Cardiac fibroblast (primary cell): ENCODE results near the gene CORO2A.

ENCODE experiments used
- DNase-seq, 2 donors: peaks; one replicate each; pipeline versions ENCODE4 v3.0.0 to v3.0.0-alpha.2; 2010; ENCODE audit warnings: low read depth in 2 of 2
- H3K4me3 ChIP-seq, 2 donors: replicated peaks in 1 of 2; 1 replicate in 1 of 2; 2 replicates in 1 of 2; pipeline ENCODE4 v1.5.1; 2011; ENCODE audit warnings: low read depth in 2 of 2, low read length in 2 of 2, mild to moderate bottlenecking in 2 of 2, moderate library complexity in 1 of 2
- TF ChIP-seq, protein P1 (sequence below): IDR thresholded peaks from one replicate; pipeline ENCODE4 v1.5.1; 2011; ENCODE audit warnings: low read depth, mild to moderate bottlenecking, low read length, inconsistent platforms

CORO2A gene

DNA sequence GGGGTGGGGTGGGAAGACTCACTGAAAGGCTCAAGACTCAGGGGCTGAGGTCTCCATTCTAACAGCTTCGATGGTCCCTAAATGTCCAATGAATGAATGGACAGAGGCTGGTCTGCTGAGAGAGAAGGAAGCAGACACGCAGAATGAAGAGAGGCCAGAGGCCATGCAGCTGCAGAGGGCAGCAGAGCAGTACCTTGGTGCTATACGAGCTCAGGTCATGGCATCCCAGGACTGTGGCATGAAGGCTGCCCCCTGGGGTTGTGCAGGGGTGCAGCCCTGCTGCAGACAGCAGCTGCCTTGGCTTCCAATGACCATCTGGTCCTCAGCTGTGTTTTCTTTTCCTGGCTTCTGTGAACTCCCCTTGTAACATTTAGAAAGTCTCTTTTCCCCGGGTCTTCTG, 15.2 kb upstream of the CORO2A start:
- no peak overlapping the region for H3K4me3 ChIP-seq
- TF ChIP-seq, protein P1, sequence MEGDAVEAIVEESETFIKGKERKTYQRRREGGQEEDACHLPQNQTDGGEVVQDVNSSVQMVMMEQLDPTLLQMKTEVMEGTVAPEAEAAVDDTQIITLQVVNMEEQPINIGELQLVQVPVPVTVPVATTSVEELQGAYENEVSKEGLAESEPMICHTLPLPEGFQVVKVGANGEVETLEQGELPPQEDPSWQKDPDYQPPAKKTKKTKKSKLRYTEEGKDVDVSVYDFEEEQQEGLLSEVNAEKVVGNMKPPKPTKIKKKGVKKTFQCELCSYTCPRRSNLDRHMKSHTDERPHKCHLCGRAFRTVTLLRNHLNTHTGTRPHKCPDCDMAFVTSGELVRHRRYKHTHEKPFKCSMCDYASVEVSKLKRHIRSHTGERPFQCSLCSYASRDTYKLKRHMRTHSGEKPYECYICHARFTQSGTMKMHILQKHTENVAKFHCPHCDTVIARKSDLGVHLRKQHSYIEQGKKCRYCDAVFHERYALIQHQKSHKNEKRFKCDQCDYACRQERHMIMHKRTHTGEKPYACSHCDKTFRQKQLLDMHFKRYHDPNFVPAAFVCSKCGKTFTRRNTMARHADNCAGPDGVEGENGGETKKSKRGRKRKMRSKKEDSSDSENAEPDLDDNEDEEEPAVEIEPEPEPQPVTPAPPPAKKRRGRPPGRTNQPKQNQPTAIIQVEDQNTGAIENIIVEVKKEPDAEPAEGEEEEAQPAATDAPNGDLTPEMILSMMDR = no peak
- no peak for DNase-seq

DNA sequence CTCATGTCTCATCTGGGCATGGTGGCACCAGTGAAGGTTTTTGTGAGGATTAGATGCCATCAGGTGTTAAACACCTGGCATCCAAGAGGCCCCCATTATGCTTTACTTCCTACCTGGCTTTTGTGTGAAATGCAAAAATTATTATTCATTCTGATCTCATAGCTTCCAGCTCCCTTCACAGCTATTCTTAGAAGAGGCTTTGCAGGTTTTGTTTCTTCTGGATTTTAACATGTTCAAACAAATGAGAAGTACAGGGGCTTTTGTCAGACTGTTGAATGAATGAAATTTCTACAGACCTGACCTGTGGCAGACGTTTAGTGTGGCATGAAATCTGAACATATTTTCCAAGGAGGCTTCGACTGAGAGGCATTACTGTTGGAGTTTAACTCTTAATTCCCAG, 14.3 kb upstream of the CORO2A start:
- no peak for DNase-seq
- TF ChIP-seq, protein P1 = no peak
- H3K4me3 ChIP-seq = no peak overlapping the region

GRCh38 chr9:98204692-98205091, 12.3 kb upstream of the CORO2A start:
- TF ChIP-seq, protein P1 = no peak
- DNase-seq = no peak
- no peak overlapping the region for H3K4me3 ChIP-seq

DNA sequence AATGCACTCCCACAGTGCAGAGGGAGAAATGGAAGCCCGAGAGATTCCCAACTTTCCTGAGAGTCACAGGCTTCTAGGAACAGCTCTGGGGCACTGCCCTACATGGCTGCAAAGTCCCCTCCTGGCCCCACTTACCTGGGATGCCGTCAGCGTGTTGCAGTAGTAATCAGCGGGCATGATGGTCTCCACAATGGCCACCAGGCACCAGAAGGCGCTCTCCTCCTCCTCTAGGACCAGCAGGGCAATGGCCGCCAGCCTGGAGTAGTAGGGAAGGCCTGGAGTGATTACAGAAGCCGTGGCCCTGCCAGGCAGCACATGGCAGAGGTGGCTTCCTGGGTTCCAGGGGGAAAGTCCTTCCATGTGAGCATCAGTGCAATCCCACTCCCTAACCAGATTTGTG, 10.7 kb upstream of the CORO2A start:
- no peak for DNase-seq
- H3K4me3 ChIP-seq = no peak overlapping the region
- TF ChIP-seq, protein P1 = no peak

- no peak overlapping the region for H3K4me3 ChIP-seq
- TF ChIP-seq, protein P1 = no peak
- no peak for DNase-seq
Observed at GRCh38 chr9:98202252-98202651, 9.8 kb upstream of the CORO2A start.

- DNase-seq = no peak
- TF ChIP-seq, protein P1 = no peak
- H3K4me3 ChIP-seq = no peak overlapping the region
Observed at GRCh38 chr9:98201749-98202148, 9.3 kb upstream of the CORO2A start.

DNA sequence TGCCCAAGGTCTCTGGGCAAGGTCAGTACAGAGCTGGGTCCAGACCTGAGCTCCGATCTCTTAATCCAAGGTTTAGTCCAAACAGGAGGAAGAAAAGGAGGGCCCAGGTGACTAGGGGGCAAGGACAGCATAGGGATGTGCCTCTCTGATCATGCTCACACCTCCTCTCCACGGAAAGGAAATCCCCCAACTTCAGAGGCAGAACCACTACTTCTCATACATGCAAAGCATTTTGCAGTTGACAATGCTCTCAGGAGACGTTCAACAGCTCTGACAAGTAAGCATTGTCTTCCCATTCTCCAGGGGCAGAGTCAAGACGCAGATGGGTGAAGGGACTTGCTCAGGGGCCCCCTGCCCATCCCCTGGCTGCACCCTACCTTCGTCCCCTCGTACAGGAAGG, 8.7 kb upstream of the CORO2A start:
- H3K4me3 ChIP-seq = no peak overlapping the region
- no peak for DNase-seq
- TF ChIP-seq, protein P1 = no peak
